CD4-positive, alpha-beta T cell treated with Interferon gamma for 1 hour (primary cell): ENCODE results near the gene EPSTI1.
"Not testable (repeated sequence)": the region's sequence is repeated elsewhere in the genome, so short reads cannot be mapped to it uniquely, and the experiment has no call there.

Experiments
- DNase-seq: peaks from one replicate; pipeline ENCODE4 v3.0.0-alpha.2; 2020

EPSTI1 gene

GRCh38 chr13:42891591-42891990 is 100.5 kb downstream of the EPSTI1 start:
- DNase-seq = no peak

DNA sequence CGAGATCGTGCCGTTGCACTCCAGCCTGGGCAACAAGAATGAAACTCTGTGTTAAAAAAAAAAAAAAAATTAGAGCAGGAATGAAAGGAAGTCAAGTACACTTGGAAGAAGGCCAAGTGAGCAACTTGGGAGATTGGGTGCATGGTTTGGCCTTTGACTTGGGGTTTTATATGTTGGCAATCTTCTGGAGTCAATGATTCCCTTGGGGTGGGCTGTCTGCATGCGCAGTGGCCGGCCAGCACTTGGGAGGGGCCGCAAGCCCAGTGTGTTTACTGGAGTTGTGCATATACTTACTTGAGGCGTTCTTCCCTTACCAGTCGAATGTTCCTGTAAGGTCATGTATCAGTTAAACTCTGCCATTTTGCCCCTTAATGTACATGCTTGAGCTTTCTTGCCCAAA is 106.7 kb downstream of the EPSTI1 start:
- no peak for DNase-seq

GRCh38 chr13:42883771-42884467 is 108.1 kb downstream of the EPSTI1 start:
- no peak for DNase-seq

DNA sequence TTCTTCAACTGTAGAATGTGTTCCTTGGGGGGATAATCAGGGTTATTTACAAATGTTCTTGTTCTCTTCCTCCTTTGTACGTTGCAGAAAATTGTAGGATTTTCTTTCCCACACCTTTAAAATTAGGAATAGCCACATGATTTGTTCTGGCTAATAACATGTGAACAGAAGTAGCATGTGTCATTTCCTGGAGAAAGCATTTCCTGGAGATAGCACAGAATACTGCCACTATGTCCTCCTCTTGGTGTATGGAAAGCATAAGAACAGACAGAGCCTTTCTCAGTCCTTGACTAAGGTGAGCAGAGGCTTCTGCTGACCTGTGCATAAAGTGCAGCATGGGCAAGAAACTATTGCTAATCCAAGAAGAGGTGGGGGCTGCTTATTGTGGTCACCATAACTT is 108.9 kb downstream of the EPSTI1 start:
- DNase-seq = no peak

GRCh38 chr13:42880056-42880605 is 111.9 kb downstream of the EPSTI1 start:
- no peak for DNase-seq

GRCh38 chr13:42878721-42879120 is 113.3 kb downstream of the EPSTI1 start:
- no peak for DNase-seq

DNA sequence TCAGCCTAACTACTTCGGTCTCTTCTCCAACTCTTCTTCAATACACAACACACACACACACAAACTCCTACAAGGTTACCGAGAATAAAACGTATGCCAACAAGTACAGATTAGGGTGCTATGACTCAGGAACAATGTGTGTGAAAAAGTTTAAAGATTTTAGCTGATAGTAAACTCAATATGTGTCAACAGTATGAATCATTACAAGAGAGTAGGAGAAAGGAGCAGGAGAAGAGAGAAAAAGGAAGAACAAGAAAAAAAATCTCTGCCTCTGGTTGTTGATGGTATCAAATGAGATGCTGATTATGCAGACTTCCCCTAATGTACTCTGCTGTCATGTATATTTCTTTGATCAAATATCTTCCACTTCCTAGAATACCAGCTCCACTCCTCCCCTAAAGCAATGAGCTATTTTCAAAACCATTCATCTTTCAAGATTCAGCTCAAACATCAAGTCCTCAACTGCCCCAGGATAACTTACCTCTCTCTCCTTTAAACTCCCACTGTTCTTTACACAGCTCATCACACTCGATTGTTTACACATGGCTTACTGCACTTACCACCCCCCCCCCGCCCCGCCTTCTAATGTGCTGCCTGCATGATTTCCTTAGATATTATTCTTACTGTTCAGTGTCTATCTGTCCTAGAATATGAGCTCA is 115.0 kb downstream of the EPSTI1 start:
- DNase-seq = no peak

GRCh38 chr13:42876270-42876714 is 115.7 kb downstream of the EPSTI1 start:
- DNase-seq = peak; percentile 9

- no peak for DNase-seq
Observed at GRCh38 chr13:42875475-42876269, 116.4 kb downstream of the EPSTI1 start.

GRCh38 chr13:42874221-42874620 is 117.8 kb downstream of the EPSTI1 start:
- DNase-seq = no peak

DNA sequence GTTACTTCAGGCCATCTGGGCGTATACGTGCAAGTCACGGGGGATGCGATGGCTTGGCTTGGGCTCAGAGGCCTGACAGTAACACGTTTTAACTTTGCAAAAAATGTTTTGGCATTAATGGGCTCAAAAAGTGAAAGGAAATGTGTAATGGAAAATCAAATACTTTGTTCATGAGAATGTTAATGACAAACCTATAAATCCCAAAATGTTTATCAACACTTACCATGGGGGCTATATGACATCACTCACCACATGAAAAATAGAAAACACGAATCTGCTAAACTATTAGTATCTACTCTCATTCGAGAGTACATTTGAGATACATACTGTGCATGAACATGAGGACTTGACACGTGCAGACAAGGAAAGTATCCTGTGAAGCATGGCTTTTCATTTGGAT is 119.0 kb downstream of the EPSTI1 start:
- DNase-seq = no peak

DNA sequence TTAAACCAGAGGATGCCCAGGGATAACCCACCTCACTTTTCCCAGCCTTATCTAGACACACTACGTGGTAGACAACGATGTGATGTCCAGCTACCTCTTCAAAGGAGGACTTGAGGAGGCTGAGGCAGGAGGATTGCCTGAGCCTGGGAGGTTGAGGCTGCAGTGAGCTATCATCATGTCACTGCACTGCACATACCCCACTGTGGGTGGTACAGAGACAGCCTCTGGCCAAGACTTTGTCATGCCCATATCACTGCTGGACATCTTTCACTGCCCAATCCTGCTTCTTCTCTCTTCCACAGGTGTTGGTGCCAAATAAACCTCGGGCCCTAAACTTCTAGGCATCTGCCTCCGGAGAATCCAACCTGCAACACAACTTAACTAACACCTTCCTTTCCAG is 124.8 kb downstream of the EPSTI1 start:
- no peak for DNase-seq

DNA sequence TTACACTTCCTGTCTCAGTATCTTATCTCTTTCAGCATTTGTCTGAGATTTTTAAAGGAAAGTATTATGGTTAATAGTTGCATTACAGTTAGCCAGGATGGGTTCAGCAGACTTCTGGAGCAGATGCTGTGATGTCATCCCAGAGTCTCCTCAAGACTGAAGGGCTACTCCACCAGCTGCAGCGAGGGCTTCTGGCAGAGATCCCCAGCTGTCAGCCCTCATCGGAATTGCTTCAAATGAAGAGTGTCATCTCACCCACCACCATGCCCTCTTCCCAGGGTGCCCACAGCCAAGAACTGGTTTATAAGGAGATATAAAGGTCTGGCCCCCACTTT is 126.3 kb downstream of the EPSTI1 start:
- DNase-seq = no peak

DNA sequence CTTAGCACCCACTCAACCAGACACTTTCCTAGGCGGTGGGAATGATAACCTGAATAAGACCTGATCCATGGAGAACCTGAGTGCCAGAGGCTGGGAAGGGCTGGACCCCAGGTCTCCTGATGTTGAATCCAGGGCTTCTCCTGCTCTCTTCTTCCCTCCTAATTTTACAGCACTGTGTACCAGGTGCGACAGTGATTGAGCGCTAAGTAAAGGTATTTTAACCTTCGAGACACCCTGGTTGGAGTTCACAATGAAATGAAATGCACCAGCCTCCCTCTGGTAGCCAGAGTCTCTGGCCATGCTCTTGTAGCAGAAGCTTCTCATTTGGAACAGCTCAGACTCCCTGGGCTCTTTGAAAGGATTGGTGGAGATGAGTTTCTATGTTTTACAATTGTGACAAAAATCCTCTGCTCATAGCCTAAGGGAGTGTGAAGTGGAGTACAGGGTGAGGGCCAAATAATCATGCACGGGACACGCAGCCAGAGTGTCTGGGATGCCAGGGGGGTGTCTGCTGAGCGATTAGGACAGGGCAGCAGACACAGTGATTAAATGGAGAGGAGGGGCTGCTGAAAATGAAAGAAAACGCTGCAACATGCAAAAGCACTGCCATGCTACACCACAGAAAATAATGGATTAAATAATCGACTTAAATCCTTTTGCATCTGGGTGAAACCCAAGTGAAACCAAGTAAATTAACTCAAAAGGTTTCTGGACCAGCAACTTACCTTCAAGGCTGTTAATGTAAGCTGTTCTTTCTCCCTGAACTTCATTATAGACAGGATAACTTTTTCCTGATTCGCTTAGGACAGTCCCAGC is 126.9 kb downstream of the EPSTI1 start:
- no peak for DNase-seq

GRCh38 chr13:42862370-42862769 is 129.7 kb downstream of the EPSTI1 start:
- DNase-seq = not testable (repeated sequence)

DNA sequence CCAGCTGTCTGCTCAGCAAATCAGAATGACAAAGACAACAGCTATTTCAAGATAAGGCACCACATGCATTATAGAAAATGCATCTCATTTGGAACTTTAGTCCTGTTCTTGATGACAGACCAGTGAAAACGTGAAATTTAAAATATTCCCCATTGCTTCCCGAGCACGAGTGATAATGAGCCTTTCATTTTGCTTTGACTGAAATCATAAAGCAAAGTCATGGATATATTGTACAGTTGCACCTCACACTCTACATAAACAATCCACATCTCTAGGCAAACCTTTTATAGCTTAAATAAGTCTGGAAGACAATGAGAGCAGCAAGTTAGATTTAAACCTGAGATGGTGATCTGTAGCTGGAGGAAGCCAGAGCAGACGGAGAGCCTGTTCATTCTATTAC is 131.6 kb downstream of the EPSTI1 start:
- no peak for DNase-seq

DNA sequence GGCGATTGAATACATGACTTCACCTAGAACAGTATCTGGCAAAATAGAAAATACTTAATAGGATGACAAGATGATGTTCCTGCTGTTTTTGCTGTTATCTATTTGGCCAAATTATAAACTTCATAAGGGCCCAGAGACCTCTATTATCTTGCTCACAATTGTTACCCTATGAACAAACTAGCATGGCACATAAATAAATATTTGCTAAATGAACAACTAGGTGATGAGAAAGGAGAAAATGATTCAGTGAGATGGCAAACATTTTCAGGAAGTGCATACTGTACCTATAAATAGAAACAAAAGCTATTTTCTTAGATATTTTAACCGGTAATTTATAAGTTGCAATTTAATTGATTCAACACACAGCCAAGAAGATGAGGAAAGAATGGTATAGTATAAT is 132.3 kb downstream of the EPSTI1 start:
- DNase-seq = no peak

DNA sequence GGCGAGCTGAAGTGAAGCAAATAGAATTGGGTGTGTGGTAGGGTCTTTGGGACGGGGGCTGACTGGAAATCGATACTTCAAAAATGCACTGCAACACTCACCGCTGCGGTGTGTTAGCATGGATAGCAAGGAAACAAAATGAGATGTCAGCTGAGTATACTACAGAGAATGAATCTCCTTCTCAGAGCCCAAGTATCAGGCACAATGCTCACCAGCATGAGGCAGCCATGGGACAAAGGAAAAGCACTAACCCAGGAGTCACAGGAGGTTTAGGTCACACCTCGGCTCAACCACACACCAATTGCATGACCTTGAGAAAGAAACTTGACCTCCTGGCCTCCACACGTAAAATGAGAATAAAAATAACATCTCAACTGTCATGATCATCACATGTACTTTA is 136.6 kb downstream of the EPSTI1 start:
- DNase-seq = no peak

DNA sequence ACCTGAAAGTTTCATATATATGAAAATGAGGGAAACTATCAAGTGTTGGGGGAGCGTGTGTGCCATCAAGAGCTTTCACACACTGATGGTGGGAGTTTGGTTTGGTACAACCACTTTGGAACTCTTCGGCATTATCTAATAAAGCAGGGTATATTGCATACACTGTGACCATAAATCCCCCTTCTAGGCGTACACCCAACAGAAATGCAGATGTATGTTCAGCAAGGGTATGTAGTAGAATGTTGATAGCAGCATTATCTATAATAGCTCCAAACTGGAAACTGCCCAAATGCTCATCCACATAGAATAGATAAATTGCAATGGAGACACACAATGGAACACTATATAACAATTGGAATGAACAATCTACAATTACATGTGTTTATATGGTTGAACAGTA is 139.9 kb downstream of the EPSTI1 start:
- no peak for DNase-seq

DNA sequence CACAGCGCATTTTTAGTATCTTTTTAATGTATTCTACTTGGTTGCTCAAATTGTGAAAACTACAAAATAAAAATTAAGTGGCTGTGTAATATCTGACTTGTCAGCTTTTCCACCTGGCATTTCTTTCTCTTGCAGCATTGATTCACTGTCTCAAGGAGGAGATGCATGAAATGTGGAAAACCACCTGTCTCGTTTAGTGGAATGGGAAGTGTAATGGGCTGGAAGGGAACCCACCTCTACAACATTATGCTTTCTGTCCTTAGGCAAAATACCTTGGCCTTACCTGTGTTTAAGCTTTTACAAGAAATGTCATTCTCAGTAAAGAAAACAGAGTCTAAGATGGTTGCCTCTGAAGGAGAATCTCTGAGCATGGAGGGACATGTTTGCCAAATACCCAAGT is 142.8 kb downstream of the EPSTI1 start:
- DNase-seq = no peak

DNA sequence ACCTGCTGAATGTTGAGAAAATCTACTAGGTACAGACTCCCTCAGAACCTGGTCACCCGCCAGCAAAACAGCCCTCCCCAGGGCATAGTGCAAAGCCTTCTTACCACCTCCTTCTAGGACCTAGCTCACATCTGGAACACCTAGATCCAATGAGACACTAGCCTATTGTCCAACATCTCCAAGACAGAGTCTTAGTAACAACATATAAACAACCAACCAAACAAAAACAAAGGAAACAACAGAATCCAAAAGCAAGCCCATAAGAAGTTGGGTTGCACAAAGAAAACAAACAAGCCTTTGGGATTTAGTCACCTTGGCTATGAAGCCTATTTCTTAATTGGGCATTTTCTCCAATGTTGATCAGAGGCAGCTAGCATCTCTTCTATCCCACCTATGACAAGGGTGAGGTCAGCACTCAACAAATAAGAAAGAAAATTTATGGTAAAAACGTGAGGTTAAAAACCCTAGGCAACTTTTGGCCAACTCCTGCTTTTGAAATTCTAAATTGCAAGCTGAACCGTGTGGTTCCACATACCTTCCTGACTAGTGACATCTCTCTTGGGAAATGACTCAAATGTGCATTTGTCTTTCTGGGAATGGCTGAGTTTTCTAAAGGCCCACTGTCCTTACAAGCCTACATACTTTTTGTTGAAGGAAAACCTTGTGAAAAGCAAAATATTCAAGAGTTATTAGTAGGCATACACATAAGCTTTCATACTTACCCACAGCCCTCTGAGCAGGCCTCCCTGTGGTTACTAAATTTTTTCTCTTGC is 144.0 kb downstream of the EPSTI1 start:
- no peak for DNase-seq
